Omental fat pad (tissue), 4 donors: ENCODE results near the gene KCNK6. TPM values are rescaled to one million over a fixed set of nuclear protein-coding genes. Genes with fewer than 3 reads are reported as not detected.

Source experiments
- ATAC-seq: fragments of 150-250 bp; one replicate; pipeline ENCODE4 v1.9.1; 2016; ENCODE audit warnings: mild to moderate bottlenecking, moderate library complexity; ENCODE audit not compliant: low FRiP score
- DNase-seq: peaks from one replicate; pipeline ENCODE4 v3.0.0-alpha.2; 2019; ENCODE audit warnings: low spot score
- CTCF ChIP-seq, 3 donors: fragments of 450-650 bp; IDR thresholded peaks; one replicate each; pipeline ENCODE4 v1.5.1; 2016 to 2017; ENCODE audit warnings: antibody characterized with exemption in 3 of 3, mild to moderate bottlenecking in 3 of 3, moderate library complexity in 2 of 3
- total RNA-seq, 4 donors: library from RNA; depleted of rRNA; stranded (reverse); fragments of >200 nt; gene quantifications; one replicate each; pipeline ENCODE4 v1.1.0, GENCODE V29; 2016

The KCNK6 gene
- total RNA-seq, 4 donors from 2014 or later = 4.1 to 11.4 (median 7.2) TPM

- ATAC-seq (no peak), DNase-seq (no peak)
- TF ChIP-seq CTCF (IDR thresholded peaks at IDR 0.05) = no peak
Observed at GRCh38 chr19:38294090-38294489, 25.6 kb upstream of the KCNK6 start.

GRCh38 chr19:38298821-38299680, 20.6 kb upstream of the KCNK6 start:
- DNase-seq (no peak), ATAC-seq (no peak)
- no peak for TF ChIP-seq CTCF (IDR thresholded peaks at IDR 0.05)

GRCh38 chr19:38303517-38304351, 15.9 kb upstream of the KCNK6 start, which contains the start of gene C19orf33:
TSS of gene C19orf33 (plus strand) at chr19:38304251. CDS start at chr19:38304262, 11 bp downstream.
- DNase-seq = no peak
- TF ChIP-seq CTCF (IDR thresholded peaks at IDR 0.05) = no peak
- ATAC-seq = peak; percentile 73

GRCh38 chr19:38304352-38304865, 15.2 kb upstream of the KCNK6 start:
- ATAC-seq (peak; percentile 2), DNase-seq (no peak)
- TF ChIP-seq CTCF (IDR thresholded peaks at IDR 0.05) = no peak

- DNase-seq (no peak), ATAC-seq (peak; percentile 84)
- TF ChIP-seq CTCF (IDR thresholded peaks at IDR 0.05) = no peak
Observed at GRCh38 chr19:38304866-38305429, 14.7 kb upstream of the KCNK6 start.

- no peak for DNase-seq
- no peak for TF ChIP-seq CTCF (IDR thresholded peaks at IDR 0.05)
- ATAC-seq = no peak
Observed at GRCh38 chr19:38306236-38306635, 13.4 kb upstream of the KCNK6 start.
